ENCODE measurements around the gene PPM1J.

The PPM1J gene

DNA sequence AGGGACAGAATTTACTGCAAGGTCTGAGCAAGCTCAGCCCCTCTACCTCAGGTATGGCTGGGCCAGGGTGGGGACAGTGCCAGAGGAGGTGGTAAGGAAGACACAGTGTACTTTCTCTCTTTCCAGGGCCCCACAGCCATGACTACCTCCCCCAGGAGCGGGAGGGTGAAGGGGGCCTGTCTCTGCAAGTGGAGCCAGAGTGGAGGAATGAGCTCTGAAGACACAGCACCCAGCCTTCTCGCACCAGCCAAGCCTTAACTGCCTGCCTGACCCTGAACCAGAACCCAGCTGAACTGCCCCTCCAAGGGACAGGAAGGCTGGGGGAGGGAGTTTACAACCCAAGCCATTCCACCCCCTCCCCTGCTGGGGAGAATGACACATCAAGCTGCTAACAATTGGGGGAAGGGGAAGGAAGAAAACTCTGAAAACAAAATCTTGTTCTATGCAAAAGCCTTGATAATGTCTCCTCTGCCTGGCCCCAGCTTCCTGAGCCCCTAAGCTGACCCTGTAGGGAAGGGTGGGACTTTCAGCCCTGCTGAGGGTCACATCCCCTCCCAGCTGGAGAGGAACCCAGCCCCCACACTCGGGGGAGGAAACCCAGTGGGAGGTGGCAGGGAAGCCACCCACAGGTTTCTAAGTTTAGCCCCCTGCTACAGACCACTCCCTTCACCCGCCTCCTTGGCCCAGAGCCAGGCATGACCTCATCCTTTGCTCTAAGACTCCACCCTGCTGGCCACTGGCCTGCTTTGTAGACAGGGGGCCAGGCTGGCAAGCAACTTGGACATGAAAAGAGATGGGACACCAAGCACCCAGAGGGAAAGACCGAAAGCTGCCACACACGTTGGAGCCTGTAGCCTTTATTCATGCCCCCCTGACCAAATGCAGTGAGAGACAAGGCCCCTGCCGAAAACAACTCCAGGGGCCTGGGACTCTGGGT is 14.6 kb downstream of the PPM1J start:
- no peaks in the 10 kb centered on the region for H3K9me3 ChIP-seq (ENCODE audit: insufficient read depth, low read depth, low read length)
- H3K9ac ChIP-seq (ENCODE audit: low read depth, low read length, poor library complexity, severe bottlenecking) = peak overlapping the region; percentile 44
- H2AFZ ChIP-seq (ENCODE audit: low read length) = no peak overlapping the region
- TF ChIP-seq, protein P1, sequence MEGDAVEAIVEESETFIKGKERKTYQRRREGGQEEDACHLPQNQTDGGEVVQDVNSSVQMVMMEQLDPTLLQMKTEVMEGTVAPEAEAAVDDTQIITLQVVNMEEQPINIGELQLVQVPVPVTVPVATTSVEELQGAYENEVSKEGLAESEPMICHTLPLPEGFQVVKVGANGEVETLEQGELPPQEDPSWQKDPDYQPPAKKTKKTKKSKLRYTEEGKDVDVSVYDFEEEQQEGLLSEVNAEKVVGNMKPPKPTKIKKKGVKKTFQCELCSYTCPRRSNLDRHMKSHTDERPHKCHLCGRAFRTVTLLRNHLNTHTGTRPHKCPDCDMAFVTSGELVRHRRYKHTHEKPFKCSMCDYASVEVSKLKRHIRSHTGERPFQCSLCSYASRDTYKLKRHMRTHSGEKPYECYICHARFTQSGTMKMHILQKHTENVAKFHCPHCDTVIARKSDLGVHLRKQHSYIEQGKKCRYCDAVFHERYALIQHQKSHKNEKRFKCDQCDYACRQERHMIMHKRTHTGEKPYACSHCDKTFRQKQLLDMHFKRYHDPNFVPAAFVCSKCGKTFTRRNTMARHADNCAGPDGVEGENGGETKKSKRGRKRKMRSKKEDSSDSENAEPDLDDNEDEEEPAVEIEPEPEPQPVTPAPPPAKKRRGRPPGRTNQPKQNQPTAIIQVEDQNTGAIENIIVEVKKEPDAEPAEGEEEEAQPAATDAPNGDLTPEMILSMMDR (conservative IDR thresholded peaks at IDR 0.05; ENCODE audit: low read length) = no peak
- no peak for TF ChIP-seq EZH2phosphoT487 (IDR thresholded peaks at IDR 0.05; ENCODE audit: borderline replicate concordance)
- H3K4me1 ChIP-seq (ENCODE audit: insufficient read depth, low read length, poor library complexity, severe bottlenecking) = peaks cover 55% of the 10 kb centered on the region
- peaks cover 38% of the 10 kb centered on the region for H4K20me1 ChIP-seq (ENCODE audit: insufficient read depth, low read length, poor library complexity, severe bottlenecking)
- H3K4me3 ChIP-seq (ENCODE audit: low read length, poor library complexity, severe bottlenecking) = peak overlapping the region; percentile 49
- H3K4me2 ChIP-seq (ENCODE audit: low read depth, low read length, poor library complexity, severe bottlenecking) = peak overlapping the region; percentile 99
- no peaks in the 10 kb centered on the region for H3K27me3 ChIP-seq (ENCODE audit: insufficient read depth, low read length, poor library complexity, severe bottlenecking)
- H3K79me2 ChIP-seq (ENCODE audit: insufficient read depth, low read length) = peaks cover 37% of the 10 kb centered on the region
- no peaks in the 10 kb centered on the region for H3K9me2 ChIP-seq (replicated peaks; ENCODE audit: low read depth, low read length)
- H3K36me3 ChIP-seq (ENCODE audit: insufficient read depth, low read length) = peaks cover 45% of the 10 kb centered on the region; the same call in 1 of the 2 replicates
- no peaks in the 10 kb centered on the region for H3F3A ChIP-seq (ENCODE audit: low read depth)

DNA sequence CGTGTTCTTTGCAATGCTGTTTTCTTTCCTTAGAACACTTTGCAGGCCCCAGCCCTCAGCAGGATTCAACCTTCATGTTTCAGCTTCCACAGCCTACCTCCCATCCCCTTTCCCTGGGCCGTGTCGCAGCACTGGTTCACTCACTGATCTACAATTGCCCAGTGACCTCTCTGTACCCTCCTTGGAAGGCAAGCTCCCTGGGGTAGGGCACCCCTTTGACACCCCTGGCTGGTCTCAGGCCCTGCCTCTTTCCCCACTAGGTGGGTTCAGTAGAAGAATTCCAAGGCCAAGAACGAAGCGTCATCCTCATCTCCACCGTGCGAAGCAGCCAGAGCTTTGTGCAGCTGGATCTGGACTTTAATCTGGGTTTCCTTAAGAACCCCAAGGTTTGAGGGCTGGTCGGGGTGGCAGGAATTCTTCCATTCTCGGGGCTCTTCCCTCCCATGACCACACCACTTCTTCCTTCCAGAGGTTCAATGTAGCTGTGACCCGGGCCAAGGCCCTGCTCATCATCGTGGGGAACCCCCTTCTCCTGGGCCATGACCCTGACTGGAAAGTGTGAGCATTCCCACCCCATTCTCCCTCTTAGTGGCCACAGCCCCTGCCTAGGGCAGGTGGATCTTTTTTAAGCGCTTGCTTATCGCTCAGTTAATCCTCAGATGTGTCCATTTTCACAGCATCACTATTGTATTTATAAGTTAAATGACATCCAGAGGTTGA is 15.5 kb downstream of the PPM1J start:
- peaks cover 27% of the 10 kb centered on the region for H3K79me2 ChIP-seq (ENCODE audit: insufficient read depth, low read length)
- H3K4me2 ChIP-seq (ENCODE audit: low read depth, low read length, poor library complexity, severe bottlenecking) = peak overlapping the region; percentile 99
- H3K4me3 ChIP-seq (ENCODE audit: low read length, poor library complexity, severe bottlenecking) = peak overlapping the region; percentile 49
- no peak overlapping the region for H2AFZ ChIP-seq (ENCODE audit: low read length)
- peaks cover 51% of the 10 kb centered on the region for H3K4me1 ChIP-seq (ENCODE audit: insufficient read depth, low read length, poor library complexity, severe bottlenecking)
- H4K20me1 ChIP-seq (ENCODE audit: insufficient read depth, low read length, poor library complexity, severe bottlenecking) = peaks cover 38% of the 10 kb centered on the region
- no peaks in the 10 kb centered on the region for H3F3A ChIP-seq (ENCODE audit: low read depth)
- H3K9me2 ChIP-seq (replicated peaks; ENCODE audit: low read depth, low read length) = no peaks in the 10 kb centered on the region
- no peaks in the 10 kb centered on the region for H3K9me3 ChIP-seq (ENCODE audit: insufficient read depth, low read depth, low read length)
- TF ChIP-seq, protein P1 (conservative IDR thresholded peaks at IDR 0.05; ENCODE audit: low read length) = no peak
- no peak for TF ChIP-seq EZH2phosphoT487 (IDR thresholded peaks at IDR 0.05; ENCODE audit: borderline replicate concordance)
- H3K9ac ChIP-seq (ENCODE audit: low read depth, low read length, poor library complexity, severe bottlenecking) = peak overlapping the region; percentile 44
- H3K36me3 ChIP-seq (ENCODE audit: insufficient read depth, low read length) = peaks cover 54% of the 10 kb centered on the region; the same call in 1 of the 2 replicates
- no peaks in the 10 kb centered on the region for H3K27me3 ChIP-seq (ENCODE audit: insufficient read depth, low read length, poor library complexity, severe bottlenecking)

DNA sequence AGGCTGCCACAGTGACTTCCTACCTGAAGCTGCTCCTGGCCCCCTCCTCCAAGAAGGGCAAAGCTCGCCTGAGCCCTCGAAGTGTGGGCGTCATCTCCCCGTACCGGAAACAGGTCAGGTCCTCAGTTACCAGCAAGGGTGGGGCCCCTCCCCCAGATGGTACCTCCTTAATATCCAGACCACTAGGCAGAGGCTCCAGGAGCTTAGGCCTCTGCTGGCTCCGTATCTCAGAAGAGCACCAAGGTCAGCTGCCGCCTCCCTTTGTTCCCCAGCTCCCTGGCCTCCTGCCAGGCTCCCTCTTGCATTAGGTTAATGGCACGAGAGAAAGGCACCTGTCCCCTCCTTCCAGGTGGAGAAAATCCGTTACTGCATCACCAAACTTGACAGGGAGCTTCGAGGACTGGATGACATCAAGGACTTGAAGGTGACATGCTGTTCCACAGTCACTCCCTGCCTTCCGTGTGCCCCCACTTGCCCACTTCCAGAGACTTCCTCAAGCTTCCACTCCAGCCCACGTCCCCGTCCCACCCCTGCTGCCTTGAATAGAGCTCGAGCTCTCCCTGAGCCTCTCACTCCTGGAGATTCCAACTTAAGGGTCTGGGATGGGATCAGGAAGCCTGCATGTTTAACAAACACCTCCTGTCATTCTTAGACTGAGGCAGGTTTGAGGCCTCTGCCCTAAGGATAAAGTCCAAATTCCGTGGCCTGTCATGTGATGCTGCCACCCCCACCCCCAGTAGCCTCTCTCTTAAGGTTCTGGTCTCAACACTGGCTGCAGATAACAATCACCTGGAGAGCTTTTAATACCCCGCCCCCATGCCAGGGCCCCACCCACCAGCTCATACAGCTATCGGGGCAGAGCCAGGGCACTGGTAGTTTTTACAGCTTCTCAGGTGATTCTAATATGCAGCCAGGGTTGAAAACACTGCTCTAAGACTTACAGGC is 16.5 kb downstream of the PPM1J start:
- Histone ChIP-seq H3K9me3 (ENCODE audit: insufficient read depth, low read depth, low read length) (no peaks in the 10 kb centered on the region), H3K9ac (ENCODE audit: low read depth, low read length, poor library complexity, severe bottlenecking) (no peak overlapping the region), H3K4me2 (ENCODE audit: low read depth, low read length, poor library complexity, severe bottlenecking) (no peak overlapping the region), H3K27me3 (ENCODE audit: insufficient read depth, low read length, poor library complexity, severe bottlenecking) (no peaks in the 10 kb centered on the region), H3K36me3 (ENCODE audit: insufficient read depth, low read length) (peaks cover 64% of the 10 kb centered on the region; the same call in 1 of the 2 replicates), H4K20me1 (ENCODE audit: insufficient read depth, low read length, poor library complexity, severe bottlenecking) (peaks cover 31% of the 10 kb centered on the region), H3K4me1 (ENCODE audit: insufficient read depth, low read length, poor library complexity, severe bottlenecking) (peaks cover 42% of the 10 kb centered on the region), H2AFZ (ENCODE audit: low read length) (no peak overlapping the region), H3K4me3 (ENCODE audit: low read length, poor library complexity, severe bottlenecking) (no peak overlapping the region), H3F3A (ENCODE audit: low read depth) (no peaks in the 10 kb centered on the region), H3K9me2 (replicated peaks; ENCODE audit: low read depth, low read length) (no peaks in the 10 kb centered on the region), H3K79me2 (ENCODE audit: insufficient read depth, low read length) (peaks cover 18% of the 10 kb centered on the region)
- TF ChIP-seq, protein P1 (conservative IDR thresholded peaks at IDR 0.05; ENCODE audit: low read length) = no peak
- TF ChIP-seq EZH2phosphoT487 (IDR thresholded peaks at IDR 0.05; ENCODE audit: borderline replicate concordance) = no peak

All from Loucy (cell line).